ENCODE results near the gene LUC7L3.

GRCh38 chr17:50800196-50800700, 80.8 kb downstream of the LUC7L3 start:
- TF ChIP-seq POLR2A (IDR thresholded peaks at IDR 0.05; ENCODE audit: low read depth, low read length): no peak
- no peak for TF ChIP-seq CTCF (IDR thresholded peaks at IDR 0.05; ENCODE audit: extremely low read depth in 1 of 2, insufficient read depth in 1 of 2, low read depth in 1 of 2, low read length in 2 of 2)
